HAP-1 (cell line): Measurements from ENCODE around the gene NDUFB11.

Experiments used
- DNase-seq, 2 experiments: peaks; one replicate each; pipeline ENCODE4 v3.0.0-alpha.2; 2016 to 2020; ENCODE audit warnings: low spot score in 2 of 2
- H3K27me3 ChIP-seq: fragments of 250-450 bp; sonication (Bioruptor Pico); 2 replicates; pipeline ENCODE4 v1.5.1; 2020; ENCODE audit warnings: low read depth, mild to moderate bottlenecking, moderate library complexity
- H3K36me3 ChIP-seq: fragments of 250-450 bp; sonication (Bioruptor Pico); replicated peaks from 2 replicates; pipeline ENCODE4 v1.5.1; 2020; ENCODE audit warnings: mild to moderate bottlenecking
- H3K4me1 ChIP-seq: fragments of 250-450 bp; sonication (Bioruptor Pico); 2 replicates; pipeline ENCODE4 v1.5.1; 2020; ENCODE audit warnings: mild to moderate bottlenecking
- H3K4me3 ChIP-seq: fragments of 250-450 bp; sonication (Bioruptor Pico); 2 replicates; pipeline ENCODE4 v1.5.1; 2020; ENCODE audit warnings: mild to moderate bottlenecking, moderate library complexity
- H3K9me3 ChIP-seq: fragments of 250-450 bp; sonication (Bioruptor Pico); 2 replicates; pipeline ENCODE4 v1.5.1; 2020; ENCODE audit warnings: mild to moderate bottlenecking, moderate library complexity
- in situ Hi-C: fragments of 300-500 bp; cut with MboI; formaldehyde crosslinking; loops from 3 replicates; pipeline ENCODE4 v1.14.3; 2020; ENCODE audit warnings: low sequenced_read_pairs, inconsistent platforms, mixed read lengths

Gene NDUFB11

GRCh38 chrX:47181301-47181700 lies 36.8 kb upstream of the NDUFB11 start:
- no peak overlapping the region for H3K4me3 ChIP-seq
- no peaks in the 10 kb centered on the region; the same call in 1 of the 2 replicates for H3K4me1 ChIP-seq
- H3K27me3 ChIP-seq, result no peaks in the 10 kb centered on the region
- peaks cover 92% of the 10 kb centered on the region for H3K36me3 ChIP-seq
- no peak for DNase-seq
- in situ Hi-C loops, result loop anchor here (25.0 kb wide), 1 partner anchor 856 kb away; no protein-coding TSS in a partner anchor
- H3K9me3 ChIP-seq, result no peaks in the 10 kb centered on the region

- peaks cover 89% of the 10 kb centered on the region for H3K36me3 ChIP-seq
- DNase-seq, result no peak
- H3K27me3 ChIP-seq, result no peaks in the 10 kb centered on the region
- in situ Hi-C loops, result loop anchor here (25.0 kb wide), 1 partner anchor 857 kb away; no protein-coding TSS in a partner anchor
- no peaks in the 10 kb centered on the region; the same call in 1 of the 2 replicates for H3K4me1 ChIP-seq
- no peak overlapping the region for H3K4me3 ChIP-seq
- no peaks in the 10 kb centered on the region for H3K9me3 ChIP-seq
Measured at GRCh38 chrX:47180346-47180745, 35.8 kb upstream of the NDUFB11 start.

GRCh38 chrX:47179928-47180255 lies 35.4 kb upstream of the NDUFB11 start:
- H3K36me3 ChIP-seq, result peaks cover 89% of the 10 kb centered on the region
- no peaks in the 10 kb centered on the region for H3K27me3 ChIP-seq

GRCh38 chrX:47179221-47179927 lies 34.9 kb upstream of the NDUFB11 start:
- H3K4me3 ChIP-seq, result no peak overlapping the region
- H3K9me3 ChIP-seq, result no peaks in the 10 kb centered on the region
- peaks cover 89% of the 10 kb centered on the region for H3K36me3 ChIP-seq
- no peaks in the 10 kb centered on the region; the same call in 1 of the 2 replicates for H3K4me1 ChIP-seq
- DNase-seq, result no peak
- in situ Hi-C loops, result loop anchor here (25.0 kb wide), 1 partner anchor 858 kb away; no protein-coding TSS in a partner anchor
- no peaks in the 10 kb centered on the region for H3K27me3 ChIP-seq

More at GRCh38 chrX:47179928-47180255, 35.4 kb upstream of the NDUFB11 start:
- H3K4me1 ChIP-seq, result no peaks in the 10 kb centered on the region; the same call in 1 of the 2 replicates
- DNase-seq, result no peak
- no peak overlapping the region for H3K4me3 ChIP-seq
- H3K9me3 ChIP-seq, result no peaks in the 10 kb centered on the region
- in situ Hi-C loops, result loop anchor here (25.0 kb wide), 1 partner anchor 857 kb away; no protein-coding TSS in a partner anchor

- H3K9me3 ChIP-seq, result no peaks in the 10 kb centered on the region
- DNase-seq, result no peak
Measured at GRCh38 chrX:47178337-47178736, 33.8 kb upstream of the NDUFB11 start.

GRCh38 chrX:47177079-47177478 lies 32.6 kb upstream of the NDUFB11 start:
- H3K4me1 ChIP-seq, result no peaks in the 10 kb centered on the region
- no peaks in the 10 kb centered on the region for H3K9me3 ChIP-seq
- no peaks in the 10 kb centered on the region for H3K27me3 ChIP-seq
- no peak overlapping the region for H3K4me3 ChIP-seq
- in situ Hi-C loops, result loop anchor here (25.0 kb wide), 1 partner anchor 860 kb away; no protein-coding TSS in a partner anchor
- H3K36me3 ChIP-seq, result peaks cover 90% of the 10 kb centered on the region
- DNase-seq, result no peak

More at GRCh38 chrX:47178337-47178736, 33.8 kb upstream of the NDUFB11 start:
- H3K36me3 ChIP-seq, result peaks cover 90% of the 10 kb centered on the region
- no peak overlapping the region for H3K4me3 ChIP-seq
- no peaks in the 10 kb centered on the region for H3K4me1 ChIP-seq
- in situ Hi-C loops, result loop anchor here (25.0 kb wide), 1 partner anchor 859 kb away; no protein-coding TSS in a partner anchor
- H3K27me3 ChIP-seq, result no peaks in the 10 kb centered on the region

GRCh38 chrX:47176101-47176740 lies 31.7 kb upstream of the NDUFB11 start:
- no peaks in the 10 kb centered on the region for H3K27me3 ChIP-seq
- in situ Hi-C loops, result loop anchor here (25.0 kb wide), 1 partner anchor 861 kb away; no protein-coding TSS in a partner anchor

GRCh38 chrX:47175588-47175980 lies 31.1 kb upstream of the NDUFB11 start:
- H3K36me3 ChIP-seq, result peaks cover 94% of the 10 kb centered on the region
- no peaks in the 10 kb centered on the region for H3K4me1 ChIP-seq
- in situ Hi-C loops, result loop anchor here (25.0 kb wide), 1 partner anchor 862 kb away; no protein-coding TSS in a partner anchor
- peak in 1 of 2 experiments; percentile 4 for DNase-seq
- no peaks in the 10 kb centered on the region for H3K27me3 ChIP-seq
- no peaks in the 10 kb centered on the region for H3K9me3 ChIP-seq
- H3K4me3 ChIP-seq, result no peak overlapping the region

More at GRCh38 chrX:47176101-47176740, 31.7 kb upstream of the NDUFB11 start:
- DNase-seq, result no peak
- Histone ChIP-seq H3K9me3 (no peaks in the 10 kb centered on the region), H3K4me1 (no peaks in the 10 kb centered on the region), H3K36me3 (peaks cover 90% of the 10 kb centered on the region), H3K4me3 (no peak overlapping the region)

GRCh38 chrX:47174846-47175587 lies 30.5 kb upstream of the NDUFB11 start:
- Histone ChIP-seq H3K4me3 (no peak overlapping the region), H3K4me1 (no peaks in the 10 kb centered on the region), H3K9me3 (no peaks in the 10 kb centered on the region), H3K36me3 (peaks cover 96% of the 10 kb centered on the region), H3K27me3 (no peaks in the 10 kb centered on the region)
- no peak for DNase-seq
- in situ Hi-C loops, result loop anchor here (25.0 kb wide), 1 partner anchor 862 kb away; no protein-coding TSS in a partner anchor

GRCh38 chrX:47174376-47174775 lies 29.9 kb upstream of the NDUFB11 start:
- Histone ChIP-seq H3K4me3 (no peak overlapping the region), H3K27me3 (no peaks in the 10 kb centered on the region), H3K4me1 (no peaks in the 10 kb centered on the region), H3K36me3 (peaks cover 96% of the 10 kb centered on the region), H3K9me3 (no peaks in the 10 kb centered on the region)
- in situ Hi-C loops, result no loop called here
- no peak for DNase-seq

- in situ Hi-C loops, result no loop called here
- DNase-seq, result no peak
- no peaks in the 10 kb centered on the region for H3K9me3 ChIP-seq
- no peaks in the 10 kb centered on the region for H3K27me3 ChIP-seq
- no peak overlapping the region for H3K4me3 ChIP-seq
- no peaks in the 10 kb centered on the region for H3K4me1 ChIP-seq
- H3K36me3 ChIP-seq, result peaks cover 93% of the 10 kb centered on the region
Measured at GRCh38 chrX:47172971-47173792, 28.7 kb upstream of the NDUFB11 start.

- no peaks in the 10 kb centered on the region for H3K4me1 ChIP-seq
- in situ Hi-C loops, result no loop called here
- no peak for DNase-seq
- peaks cover 87% of the 10 kb centered on the region for H3K36me3 ChIP-seq
- H3K4me3 ChIP-seq, result no peak overlapping the region
- H3K27me3 ChIP-seq, result no peaks in the 10 kb centered on the region
- no peaks in the 10 kb centered on the region for H3K9me3 ChIP-seq
Measured at GRCh38 chrX:47172549-47172948, 28.0 kb upstream of the NDUFB11 start.

- no peaks in the 10 kb centered on the region for H3K9me3 ChIP-seq
- H3K4me3 ChIP-seq, result no peak overlapping the region
- H3K27me3 ChIP-seq, result no peaks in the 10 kb centered on the region
- H3K4me1 ChIP-seq, result no peaks in the 10 kb centered on the region
- in situ Hi-C loops, result no loop called here
- peaks cover 81% of the 10 kb centered on the region for H3K36me3 ChIP-seq
- DNase-seq, result no peak
Measured at GRCh38 chrX:47171996-47172395, 27.5 kb upstream of the NDUFB11 start.
